PC-3 (cell line): ENCODE measurements around the gene PCSK9.

ENCODE experiments used
- EZH2phosphoT487 ChIP-seq: fragments of 300-600 bp; sonication (generic); IDR thresholded peaks from 2 replicates; pipeline ENCODE4 v1.6.1; 2018; ENCODE audit warnings: mild to moderate bottlenecking, antibody characterized with exemption, low read length, borderline replicate concordance
- TF ChIP-seq, protein P1 (sequence below): fragments of 300-600 bp; sonication (generic); conservative IDR thresholded peaks from 2 replicates; pipeline ENCODE4 v1.5.1; 2017; ENCODE audit warnings: antibody characterized with exemption, low read depth, mild to moderate bottlenecking, low read length

DNA sequence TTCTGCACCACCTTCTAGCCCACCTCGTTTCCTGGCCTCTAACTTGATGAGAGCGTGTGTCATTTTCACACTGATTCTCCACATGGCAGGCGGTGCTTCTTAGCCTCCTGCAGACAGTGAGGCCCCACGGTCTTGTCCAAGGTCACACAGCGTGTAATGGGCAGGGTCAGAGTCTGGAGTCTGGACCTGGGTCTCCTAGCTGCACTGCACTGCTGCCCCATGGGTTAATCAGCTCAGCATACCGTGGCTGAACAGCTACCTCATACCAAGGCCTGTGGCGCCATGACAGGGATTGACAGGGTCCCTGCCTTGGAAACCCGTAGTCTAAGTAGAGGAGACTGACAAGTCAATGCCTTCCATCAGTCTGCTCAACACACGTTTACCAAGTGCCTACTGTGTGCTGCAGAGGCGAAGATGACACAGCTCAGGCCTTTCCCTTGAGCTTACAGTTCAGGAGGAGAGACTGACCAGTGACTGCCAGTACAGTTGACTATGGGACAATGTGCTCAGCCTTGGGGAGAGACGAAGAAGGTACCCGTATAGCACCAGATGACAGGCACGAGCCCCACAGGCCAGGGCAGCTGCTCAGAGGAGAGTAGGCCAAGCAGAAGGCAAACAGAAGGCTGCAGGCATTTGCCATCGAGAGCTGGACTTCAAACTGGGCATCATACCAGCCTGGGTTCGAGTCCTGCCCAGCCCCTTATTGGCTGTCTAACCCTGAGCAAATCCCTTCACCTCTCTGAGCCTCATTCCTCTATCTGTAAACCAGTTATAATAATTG lies 5.5 kb downstream of the PCSK9 start:
- TF ChIP-seq, protein P1, sequence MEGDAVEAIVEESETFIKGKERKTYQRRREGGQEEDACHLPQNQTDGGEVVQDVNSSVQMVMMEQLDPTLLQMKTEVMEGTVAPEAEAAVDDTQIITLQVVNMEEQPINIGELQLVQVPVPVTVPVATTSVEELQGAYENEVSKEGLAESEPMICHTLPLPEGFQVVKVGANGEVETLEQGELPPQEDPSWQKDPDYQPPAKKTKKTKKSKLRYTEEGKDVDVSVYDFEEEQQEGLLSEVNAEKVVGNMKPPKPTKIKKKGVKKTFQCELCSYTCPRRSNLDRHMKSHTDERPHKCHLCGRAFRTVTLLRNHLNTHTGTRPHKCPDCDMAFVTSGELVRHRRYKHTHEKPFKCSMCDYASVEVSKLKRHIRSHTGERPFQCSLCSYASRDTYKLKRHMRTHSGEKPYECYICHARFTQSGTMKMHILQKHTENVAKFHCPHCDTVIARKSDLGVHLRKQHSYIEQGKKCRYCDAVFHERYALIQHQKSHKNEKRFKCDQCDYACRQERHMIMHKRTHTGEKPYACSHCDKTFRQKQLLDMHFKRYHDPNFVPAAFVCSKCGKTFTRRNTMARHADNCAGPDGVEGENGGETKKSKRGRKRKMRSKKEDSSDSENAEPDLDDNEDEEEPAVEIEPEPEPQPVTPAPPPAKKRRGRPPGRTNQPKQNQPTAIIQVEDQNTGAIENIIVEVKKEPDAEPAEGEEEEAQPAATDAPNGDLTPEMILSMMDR: no peak
- TF ChIP-seq EZH2phosphoT487: no peak
